Head of caudate nucleus (tissue), 42 donors: ENCODE data around the gene SLC12A9.
"Not testable (repeated sequence)": the region's sequence is repeated elsewhere in the genome, so short reads cannot be mapped to it uniquely, and the experiment has no call there.

Experiments used
- DNase-seq, 42 donors: peaks; one replicate each; pipeline versions ENCODE4 v3.0.0 to v3.0.0-alpha.2; 2020 to 2021; ENCODE audit warnings: mixed read lengths in 7 of 42
- intact Hi-C: fragments of 100-400 bp; cut with DNase I; formaldehyde crosslinking; loops from one replicate; pipeline ENCODE4 v1.15.0; 2022

SLC12A9 gene

GRCh38 chr7:100908512-100908911, 56.0 kb downstream of the SLC12A9 start:
- no peak for DNase-seq
- intact Hi-C loops, result no loop called here

GRCh38 chr7:100910443-100910842, 57.9 kb downstream of the SLC12A9 start:
- intact Hi-C loops, DNase-seq: not testable (repeated sequence)

GRCh38 chr7:100911484-100911883, 59.0 kb downstream of the SLC12A9 start:
- DNase-seq, result no peak
- intact Hi-C loops, result no loop called here

GRCh38 chr7:100914208-100914878, 61.8 kb downstream of the SLC12A9 start:
- intact Hi-C loops, result no loop called here
- no peak for DNase-seq

GRCh38 chr7:100914879-100915447, 62.5 kb downstream of the SLC12A9 start:
- no peak for DNase-seq
- intact Hi-C loops, result no loop called here
